Epithelial cell of proximal tubule (primary cell): Measurements from ENCODE around the gene RFK. TPM values are rescaled to one million over a fixed set of nuclear protein-coding genes. Genes with fewer than 3 reads are reported as not detected.

ENCODE experiments used
- DNase-seq: peaks from one replicate; pipeline ENCODE4 v3.0.0-alpha.2; 2011; ENCODE audit warnings: low read depth
- H3K4me3 ChIP-seq: 2 replicates; pipeline ENCODE4 v1.5.1; 2011; ENCODE audit warnings: low read depth, mild to moderate bottlenecking, low read length
- CTCF ChIP-seq: conservative IDR thresholded peaks from 2 replicates; pipeline ENCODE4 v1.5.1; 2012; ENCODE audit warnings: low read depth, mild to moderate bottlenecking, low read length
- total RNA-seq: library from RNA; depleted of rRNA; stranded (reverse); fragments of >200 nt; gene quantifications from 2 replicates; pipeline ENCODE4 v1.2.3, GENCODE V29; 2015

The RFK gene
- total RNA-seq, 1 donor from 2014 or later, result 33.6 TPM

- H3K4me3 ChIP-seq, result no peak overlapping the region
- no peak for TF ChIP-seq CTCF
- DNase-seq, result no peak
Observed at GRCh38 chr9:76433406-76433805, 39.2 kb upstream of the RFK start.

- DNase-seq, result no peak
- TF ChIP-seq CTCF, result no peak
- no peak overlapping the region for H3K4me3 ChIP-seq
Observed at GRCh38 chr9:76431601-76432000, 37.4 kb upstream of the RFK start.

GRCh38 chr9:76426807-76427419 is 32.7 kb upstream of the RFK start:
- TF ChIP-seq CTCF, result no peak

GRCh38 chr9:76425677-76426453 is 31.6 kb upstream of the RFK start:
- H3K4me3 ChIP-seq, result no peak overlapping the region
- no peak for TF ChIP-seq CTCF
- DNase-seq, result no peak

More at GRCh38 chr9:76426807-76427419, 32.7 kb upstream of the RFK start:
- DNase-seq, result no peak
- H3K4me3 ChIP-seq, result no peak overlapping the region

GRCh38 chr9:76424491-76424890 is 30.3 kb upstream of the RFK start:
- H3K4me3 ChIP-seq, result no peak overlapping the region
- no peak for TF ChIP-seq CTCF
- no peak for DNase-seq

GRCh38 chr9:76423216-76424177 is 29.3 kb upstream of the RFK start:
- no peak overlapping the region for H3K4me3 ChIP-seq
- no peak for DNase-seq
- TF ChIP-seq CTCF, result no peak
